HepG2 (cell line): ENCODE data around the gene CD8A.

Experiments used
- CENPX ChIP-seq: sonication (generic); formaldehyde crosslinking; IDR thresholded peaks from 2 replicates; pipeline ENCODE4 v1.9.0; 2021; ENCODE audit warnings: mild to moderate bottlenecking, missing genetic modification reagents, moderate library complexity
- CHD4 ChIP-seq: fragments of 200-600 bp; sonication (generic); IDR thresholded peaks from 2 replicates; pipeline ENCODE4 v1.7.0; 2017; ENCODE audit warnings: mild to moderate bottlenecking, low read length, borderline replicate concordance
- CTCF ChIP-seq: sonication (generic); formaldehyde crosslinking; IDR thresholded peaks from 2 replicates; pipeline ENCODE4 v1.5.0; 2020; ENCODE audit warnings: mild to moderate bottlenecking, missing genetic modification reagents, moderate library complexity
- EZH2 ChIP-seq: conservative IDR thresholded peaks from 2 replicates; pipeline ENCODE4 v1.6.1; 2012; ENCODE audit warnings: mild to moderate bottlenecking, low read depth, low read length, moderate library complexity
- U2AF1 ChIP-seq: fragments of 200-400 bp; formaldehyde crosslinking; optimal IDR thresholded peaks from 2 replicates; pipeline ENCODE3; 2017; ENCODE audit warnings: mild to moderate bottlenecking, low read depth, low read length
- ZBTB10 ChIP-seq: sonication (generic); formaldehyde crosslinking; IDR thresholded peaks from 2 replicates; pipeline ENCODE4 v1.4.0; 2020; ENCODE audit warnings: missing genetic modification reagents, borderline replicate concordance
- ZFP36L1 ChIP-seq: sonication (generic); formaldehyde crosslinking; IDR thresholded peaks from 2 replicates; pipeline ENCODE4 v1.8.0; 2022; ENCODE audit warnings: mild to moderate bottlenecking, missing genetic modification reagents, moderate library complexity
- ZNF20 ChIP-seq: sonication (generic); formaldehyde crosslinking; IDR thresholded peaks from 2 replicates; pipeline ENCODE4 v1.4.0; 2020; ENCODE audit warnings: mild to moderate bottlenecking, moderate library complexity, missing genetic modification reagents
- ZNF83 ChIP-seq: sonication (generic); formaldehyde crosslinking; IDR thresholded peaks from 2 replicates; pipeline ENCODE4 v1.4.0; 2020; ENCODE audit warnings: missing genetic modification reagents, mild to moderate bottlenecking, borderline replicate concordance

GRCh38 chr2:86818957-86819356, 28.2 kb upstream of the CD8A start:
- TF ChIP-seq U2AF1 (no peak), CENPX (no peak), EZH2 (no peak), ZFP36L1 (CRISPR knock-in tag) (no peak), CTCF (CRISPR knock-in tag) (no peak), CHD4 (no peak), ZNF20 (CRISPR knock-in tag) (no peak), ZBTB10 (no peak), ZNF83 (CRISPR knock-in tag) (no peak)
